HepG2 (cell line): ENCODE data around the gene AGK. TPM values are rescaled to one million over a fixed set of nuclear protein-coding genes. Genes with fewer than 3 reads are reported as not detected.

Experiments
- DZIP1 ChIP-seq: sonication (generic); formaldehyde crosslinking; IDR thresholded peaks from 2 replicates; pipeline ENCODE4 v1.5.0; 2020; ENCODE audit warnings: mild to moderate bottlenecking, missing genetic modification reagents
- HNRNPH1 ChIP-seq: fragments of 200-400 bp; formaldehyde crosslinking; optimal IDR thresholded peaks from 2 replicates; pipeline ENCODE3; 2017; ENCODE audit warnings: mild to moderate bottlenecking, low read depth, low read length
- KAT8 ChIP-seq: IDR thresholded peaks from 2 replicates; pipeline ENCODE4 v1.6.1; 2016; ENCODE audit warnings: missing genetic modification reagents, missing compliant biosample characterization
- MED1 ChIP-seq: sonication (generic); formaldehyde crosslinking; IDR thresholded peaks from 2 replicates; pipeline ENCODE4 v1.4.0; 2020; ENCODE audit warnings: missing genetic modification reagents
- MED13 ChIP-seq: sonication (generic); formaldehyde crosslinking; IDR thresholded peaks from 2 replicates; pipeline ENCODE4 v1.5.0; 2020; ENCODE audit warnings: missing genetic modification reagents
- REPIN1 ChIP-seq: sonication (generic); formaldehyde crosslinking; IDR thresholded peaks from 2 replicates; pipeline ENCODE4 v1.8.0; 2022; ENCODE audit warnings: missing genetic modification reagents, low read depth, mild to moderate bottlenecking, borderline replicate concordance
- TAF15 ChIP-seq: fragments of 200-400 bp; formaldehyde crosslinking; IDR thresholded peaks from one replicate; pipeline ENCODE4 v1.6.1; 2018; ENCODE audit warnings: mild to moderate bottlenecking, low read depth, low read length; ENCODE audit not compliant: poor library complexity, severe bottlenecking
- ZBTB46 ChIP-seq: sonication (generic); formaldehyde crosslinking; IDR thresholded peaks from 2 replicates; pipeline ENCODE4 v1.4.0; 2020; ENCODE audit warnings: mild to moderate bottlenecking, missing genetic modification reagents, borderline replicate concordance
- ZC3H4 ChIP-seq: sonication (generic); formaldehyde crosslinking; IDR thresholded peaks from 2 replicates; pipeline ENCODE4 v1.4.0; 2020; ENCODE audit warnings: missing genetic modification reagents, borderline replicate concordance
- ZFP37 ChIP-seq: sonication (generic); formaldehyde crosslinking; IDR thresholded peaks from 2 replicates; pipeline ENCODE4 v1.4.0; 2020; ENCODE audit warnings: missing genetic modification reagents, borderline replicate concordance
- ZNF563 ChIP-seq: sonication (generic); formaldehyde crosslinking; IDR thresholded peaks from 2 replicates; pipeline ENCODE4 v1.8.0; 2022; ENCODE audit warnings: mild to moderate bottlenecking, moderate library complexity, missing genetic modification reagents
- ZNF672 ChIP-seq: sonication (generic); formaldehyde crosslinking; IDR thresholded peaks from 2 replicates; pipeline ENCODE4 v1.8.1; 2022; ENCODE audit warnings: missing genetic modification reagents
- ZNF839 ChIP-seq: sonication (generic); formaldehyde crosslinking; IDR thresholded peaks from 2 replicates; pipeline ENCODE4 v1.4.0; 2020; ENCODE audit warnings: missing genetic modification reagents, mild to moderate bottlenecking, borderline replicate concordance
- ZSCAN25 ChIP-seq: sonication (generic); formaldehyde crosslinking; IDR thresholded peaks from 2 replicates; pipeline ENCODE4 v1.8.0; 2022; ENCODE audit warnings: mild to moderate bottlenecking, missing genetic modification reagents
- ZXDC ChIP-seq: sonication (generic); formaldehyde crosslinking; IDR thresholded peaks from 2 replicates; pipeline ENCODE4 v1.5.0; 2020; ENCODE audit warnings: mild to moderate bottlenecking, missing genetic modification reagents
- polyA plus RNA-seq, 8 experiments: library from polyadenylated mRNA; depleted of rRNA in 3 of 8; stranded (reverse) in 7 of 8; unstranded in 1 of 8; fragments of >200 nt; fragmentation: Illumina TruSeq in 4 of 8; extraction: Trizol in 4 of 8; gene quantifications; 2 replicates each; pipeline versions ENCODE4 v1.2.1 to v1.2.3, GENCODE V29; 2011 to 2016; ENCODE audit warnings: low read depth in 4 of 8, missing spikeins in 1 of 8, mixed read lengths in 1 of 8; ENCODE audit not compliant: insufficient read depth in 1 of 8
- total RNA-seq, 5 experiments: library from RNA; depleted of rRNA; stranded (reverse); fragments of >200 nt; fragmentation: Illumina TruSeq; extraction: Trizol; gene quantifications; 2 replicates each; pipeline ENCODE4 v1.2.3, GENCODE V29; 2016; ENCODE audit warnings: low read depth in 1 of 5
- TF ChIP-seq, protein P1 (sequence below): sonication (generic); formaldehyde crosslinking; conservative IDR thresholded peaks from 2 replicates; pipeline ENCODE4 v1.4.0; 2020; ENCODE audit warnings: missing genetic modification reagents
- TF ChIP-seq, protein P2 (sequence below): sonication (generic); formaldehyde crosslinking; IDR thresholded peaks from 2 replicates; pipeline ENCODE4 v1.8.1; 2023; ENCODE audit warnings: mild to moderate bottlenecking, moderate library complexity, missing genetic modification reagents

Gene AGK
- total and polyA plus RNA-seq, 2 of the 13 experiments (the other 11 are each of a cell fraction or from before 2014, with no cell fraction given), result 23.7 to 30.1 TPM

- TF ChIP-seq ZC3H4 (CRISPR knock-in tag) (no peak), TAF15 (peak; percentile 87), MED13 (0 out of 2 replicates have a peak, but pooled peaks have one; percentile 28), KAT8 (CRISPR knock-in tag) (peak; percentile 94), HNRNPH1 (no peak), DZIP1 (CRISPR knock-in tag) (no peak), ZNF672 (CRISPR knock-in tag) (no peak), ZXDC (CRISPR knock-in tag) (peak; percentile 90), ZBTB46 (CRISPR knock-in tag) (no peak), ZSCAN25 (CRISPR knock-in tag) (peak; percentile 62; the same call in 1 of the 2 replicates), MED1 (CRISPR knock-in tag) (peak; percentile 71), REPIN1 (CRISPR knock-in tag) (peak; percentile 94), ZNF839 (peak; percentile 32; the same call in 1 of the 2 replicates), ZFP37 (CRISPR knock-in tag) (peak; percentile 25; the same call in 1 of the 2 replicates), ZNF563 (CRISPR knock-in tag) (peak; percentile 84)
- TF ChIP-seq, protein P1, sequence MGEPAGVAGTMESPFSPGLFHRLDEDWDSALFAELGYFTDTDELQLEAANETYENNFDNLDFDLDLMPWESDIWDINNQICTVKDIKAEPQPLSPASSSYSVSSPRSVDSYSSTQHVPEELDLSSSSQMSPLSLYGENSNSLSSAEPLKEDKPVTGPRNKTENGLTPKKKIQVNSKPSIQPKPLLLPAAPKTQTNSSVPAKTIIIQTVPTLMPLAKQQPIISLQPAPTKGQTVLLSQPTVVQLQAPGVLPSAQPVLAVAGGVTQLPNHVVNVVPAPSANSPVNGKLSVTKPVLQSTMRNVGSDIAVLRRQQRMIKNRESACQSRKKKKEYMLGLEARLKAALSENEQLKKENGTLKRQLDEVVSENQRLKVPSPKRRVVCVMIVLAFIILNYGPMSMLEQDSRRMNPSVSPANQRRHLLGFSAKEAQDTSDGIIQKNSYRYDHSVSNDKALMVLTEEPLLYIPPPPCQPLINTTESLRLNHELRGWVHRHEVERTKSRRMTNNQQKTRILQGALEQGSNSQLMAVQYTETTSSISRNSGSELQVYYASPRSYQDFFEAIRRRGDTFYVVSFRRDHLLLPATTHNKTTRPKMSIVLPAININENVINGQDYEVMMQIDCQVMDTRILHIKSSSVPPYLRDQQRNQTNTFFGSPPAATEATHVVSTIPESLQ (CRISPR knock-in tag), result no peak
- TF ChIP-seq, protein P2, sequence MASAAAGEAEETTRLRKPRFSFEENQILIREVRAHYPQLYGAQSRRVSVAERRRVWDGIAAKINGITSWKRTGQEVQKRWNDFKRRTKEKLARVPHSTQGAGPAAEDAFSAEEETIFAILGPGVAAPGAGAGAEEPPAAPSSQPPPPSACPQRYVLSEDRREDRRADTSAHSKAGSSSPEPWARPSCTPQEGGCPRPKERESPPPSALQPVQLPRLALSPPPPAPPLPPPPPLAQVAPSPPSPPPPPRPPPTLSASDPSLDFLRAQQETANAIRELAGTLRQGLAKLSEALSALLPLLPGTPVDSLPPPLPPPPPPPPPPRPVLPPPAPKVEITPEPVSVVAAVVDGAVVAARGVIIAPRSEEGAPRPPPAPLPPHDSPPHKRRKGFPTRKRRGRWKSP (CRISPR knock-in tag), result peak; percentile 18
These were observed at the start of gene AGK (continued) for GRCh38 chr7:141551094-141551781.
